Rectal smooth muscle tissue (tissue), 1 donor: ENCODE measurements around the gene FLOT1.
"Not testable (repeated sequence)": the region's sequence is repeated elsewhere in the genome, so short reads cannot be mapped to it uniquely, and the experiment has no call there.

ENCODE experiments used
- H3K27ac ChIP-seq: one replicate; pipeline ENCODE4 v1.7.0; 2013; ENCODE audit warnings: low read depth, low read length, inconsistent platforms
- H3K27me3 ChIP-seq: one replicate; pipeline ENCODE4 v1.7.0; 2013; ENCODE audit warnings: low read length; ENCODE audit not compliant: control insufficient read depth, insufficient read depth
- H3K36me3 ChIP-seq: one replicate; pipeline ENCODE4 v1.7.0; 2013; ENCODE audit warnings: low read length; ENCODE audit not compliant: control insufficient read depth, insufficient read depth
- H3K4me1 ChIP-seq: one replicate; pipeline ENCODE4 v1.7.0; 2013; ENCODE audit warnings: low read length; ENCODE audit not compliant: control insufficient read depth, insufficient read depth
- H3K4me3 ChIP-seq: one replicate; pipeline ENCODE4 v1.7.0; 2013; ENCODE audit warnings: low read length
- H3K9ac ChIP-seq: one replicate; pipeline ENCODE4 v1.7.0; 2013; ENCODE audit warnings: low read length

Gene FLOT1

DNA sequence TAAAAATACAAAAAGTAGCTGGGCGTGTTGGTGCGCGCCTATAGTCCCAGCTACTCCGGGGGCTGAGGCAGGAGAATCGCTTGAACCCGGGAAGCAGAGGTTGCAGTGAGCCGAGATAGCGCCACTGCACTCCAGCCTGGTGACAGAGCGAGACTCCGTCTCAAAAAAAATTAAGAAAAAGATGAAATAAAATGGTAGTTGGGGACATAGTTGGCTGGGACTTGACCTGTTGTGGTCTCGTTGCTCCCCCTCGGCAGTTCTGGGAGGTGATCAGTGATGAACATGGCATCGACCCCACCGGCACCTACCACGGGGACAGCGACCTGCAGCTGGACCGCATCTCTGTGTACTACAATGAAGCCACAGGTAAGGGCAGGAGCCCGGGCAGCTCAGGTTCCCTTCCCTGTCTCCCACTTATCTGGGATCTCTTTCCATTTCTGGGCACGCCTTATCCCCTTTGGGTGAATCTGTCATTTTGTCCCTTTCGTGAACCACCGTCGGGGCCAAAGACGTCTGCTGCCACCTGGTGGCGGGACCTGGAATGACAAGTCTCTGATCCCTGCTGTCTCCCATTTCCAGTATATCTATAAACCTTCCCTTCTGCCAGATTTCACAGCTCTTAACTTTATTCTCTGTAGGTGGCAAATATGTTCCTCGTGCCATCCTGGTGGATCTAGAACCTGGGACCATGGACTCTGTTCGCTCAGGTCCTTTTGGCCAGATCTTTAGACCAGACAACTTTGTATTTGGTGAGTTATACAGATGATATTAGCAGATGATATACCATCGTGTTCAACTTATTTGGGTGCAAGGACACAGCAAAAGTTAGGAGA lies 20.0 kb downstream of the FLOT1 start:
- no peaks in the 10 kb centered on the region for H3K27me3 ChIP-seq
- H3K9ac ChIP-seq, result no peak overlapping the region
- H3K27ac ChIP-seq, result peak overlapping the region; percentile 41
- peaks cover 28% of the 10 kb centered on the region for H3K36me3 ChIP-seq
- H3K4me1 ChIP-seq, result peaks cover 6% of the 10 kb centered on the region
- H3K4me3 ChIP-seq, result peak overlapping the region; percentile 77

DNA sequence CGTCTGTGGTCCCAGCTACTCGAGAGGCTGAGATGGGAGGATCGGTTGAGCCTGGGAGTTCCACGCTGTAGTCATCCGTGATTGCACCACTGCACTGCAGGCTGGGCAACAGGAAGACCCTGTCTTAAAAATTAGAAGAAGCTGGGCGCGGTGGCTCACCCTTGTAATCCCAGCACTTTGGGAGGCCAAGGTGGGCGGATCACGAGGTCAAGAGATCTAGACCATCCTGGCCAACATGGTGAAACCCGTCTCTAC lies 20.5 kb downstream of the FLOT1 start:
- H3K4me1 ChIP-seq, H3K27me3 ChIP-seq, H3K9ac ChIP-seq: not testable (repeated sequence)
- Histone ChIP-seq H3K27ac (peak overlapping the region; percentile 95), H3K36me3 (peaks cover 24% of the 10 kb centered on the region), H3K4me3 (peak overlapping the region; percentile 77)

DNA sequence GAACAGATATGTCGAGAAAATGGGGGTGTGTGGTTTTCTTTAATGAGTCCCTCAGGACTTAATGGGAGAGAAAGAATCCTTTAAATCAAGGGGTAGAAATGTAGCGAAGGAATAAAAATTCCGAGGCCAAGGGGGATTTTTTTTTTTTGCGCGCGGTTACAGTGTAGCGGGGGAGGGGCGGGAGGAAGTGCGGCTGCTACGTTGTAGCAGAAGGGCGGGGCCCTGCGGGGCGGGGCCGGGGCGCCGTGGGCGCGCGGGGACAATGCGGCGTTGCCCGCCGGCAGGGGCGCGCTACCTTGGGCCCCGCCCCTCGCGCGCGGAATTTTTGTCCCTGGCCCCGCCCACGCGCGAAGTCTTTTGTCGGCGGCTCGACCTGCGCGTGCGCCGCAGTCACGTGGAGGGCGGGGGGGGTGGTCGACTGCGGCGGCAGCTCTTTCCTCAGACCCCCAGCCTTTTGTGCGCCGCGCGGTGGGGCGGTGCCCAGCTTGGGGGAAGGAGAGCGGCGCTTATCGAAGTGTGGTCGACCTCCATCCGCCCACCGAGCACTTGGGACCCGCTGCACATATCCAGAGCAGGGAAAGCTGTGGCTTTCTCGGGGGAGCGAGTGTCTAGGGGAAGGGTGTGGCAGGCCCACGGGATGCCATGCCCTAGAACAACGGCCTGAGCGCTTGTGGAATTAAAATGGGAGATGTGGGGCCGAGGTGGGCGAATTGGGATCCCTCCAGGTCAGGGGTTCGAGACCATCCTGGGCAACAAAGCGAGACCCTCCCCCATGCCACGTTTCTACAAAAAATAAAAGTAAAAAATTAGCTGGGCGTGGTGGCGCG lies 21.1 kb downstream of the FLOT1 start:
- H3K4me3 ChIP-seq, result peak overlapping the region; percentile 86
- peak overlapping the region; percentile 76 for H3K9ac ChIP-seq
- peaks cover 24% of the 10 kb centered on the region for H3K36me3 ChIP-seq
- peaks cover 10% of the 10 kb centered on the region for H3K4me1 ChIP-seq
- H3K27me3 ChIP-seq, result no peaks in the 10 kb centered on the region
- H3K27ac ChIP-seq, result peak overlapping the region; percentile 95

DNA sequence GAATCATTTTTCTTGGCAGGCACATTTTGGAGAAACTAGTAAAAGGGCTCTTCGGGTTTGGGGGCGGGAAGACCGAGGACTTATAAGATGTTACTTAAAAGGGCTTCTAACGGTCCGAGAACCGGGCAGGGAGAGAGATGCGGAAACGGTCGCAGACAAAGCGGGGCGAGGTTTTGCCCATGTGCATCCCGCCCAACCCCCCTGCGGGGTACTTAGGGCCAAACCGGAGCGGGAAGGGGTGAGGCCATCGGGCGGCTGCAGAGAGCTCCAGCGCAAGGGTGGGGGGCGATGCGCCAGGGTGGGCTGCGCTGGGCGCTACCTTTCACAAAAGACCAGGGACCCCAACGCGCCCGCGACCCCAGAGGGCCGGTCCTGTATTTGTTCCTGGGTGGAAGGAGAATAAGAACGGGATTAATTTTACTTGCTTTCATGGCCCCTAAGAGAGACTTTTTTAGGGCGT lies 21.7 kb downstream of the FLOT1 start:
- Histone ChIP-seq H3K27me3 (no peaks in the 10 kb centered on the region), H3K36me3 (peaks cover 22% of the 10 kb centered on the region), H3K4me3 (peak overlapping the region; percentile 86), H3K9ac (peak overlapping the region; percentile 57), H3K27ac (peak overlapping the region; percentile 95), H3K4me1 (peaks cover 11% of the 10 kb centered on the region)

DNA sequence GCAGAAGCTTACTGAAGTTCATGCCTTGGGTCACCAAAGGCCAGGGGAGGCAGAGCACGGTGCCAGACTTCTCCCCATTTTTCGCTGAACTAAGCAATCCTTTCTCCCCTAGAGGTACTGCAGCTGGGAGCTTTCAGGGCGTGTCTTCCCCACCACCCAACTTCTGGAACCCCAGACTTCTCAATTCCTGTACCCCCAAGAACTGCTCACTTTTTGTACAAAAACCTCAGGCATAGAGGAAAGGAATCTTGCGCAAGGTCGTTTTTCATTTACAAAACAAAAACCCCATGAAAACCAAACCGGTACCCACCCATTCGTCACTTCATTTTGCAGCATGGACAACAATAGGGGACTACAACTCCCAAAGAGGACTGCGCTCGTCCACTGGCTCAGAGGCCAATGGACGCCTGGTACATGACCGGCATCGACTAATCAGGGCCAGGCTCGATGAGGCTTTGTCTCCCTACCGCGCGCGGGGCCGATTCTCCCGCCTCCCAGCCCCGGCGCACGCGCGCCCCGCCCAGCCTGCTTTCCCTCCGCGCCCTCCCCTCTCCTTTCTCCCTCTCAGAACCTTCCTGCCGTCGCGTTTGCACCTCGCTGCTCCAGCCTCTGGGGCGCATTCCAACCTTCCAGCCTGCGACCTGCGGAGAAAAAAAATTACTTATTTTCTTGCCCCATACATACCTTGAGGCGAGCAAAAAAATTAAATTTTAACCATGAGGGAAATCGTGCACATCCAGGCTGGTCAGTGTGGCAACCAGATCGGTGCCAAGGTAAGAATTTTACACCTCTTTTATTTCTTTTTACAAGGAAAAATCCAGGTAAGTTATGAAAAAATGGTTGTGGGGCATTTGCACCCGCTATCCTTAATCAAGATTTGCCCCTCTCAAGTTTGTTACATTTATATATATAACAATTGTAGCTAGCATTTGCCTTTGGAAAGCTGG lies 22.4 kb downstream of the FLOT1 start, which contains the start of gene TUBB:
Gene TUBB (plus strand): TSS at position 562 of the 947 bp plus-strand sequence. CDS start 155 bp downstream, at position 717.
- Histone ChIP-seq H3K4me1 (peaks cover 11% of the 10 kb centered on the region), H3K27me3 (no peaks in the 10 kb centered on the region), H3K27ac (peak within 1 kb of the TSS; percentile 95), H3K4me3 (peak within 1 kb of the TSS; percentile 86), H3K9ac (peak within 1 kb of the TSS; percentile 57), H3K36me3 (peaks cover 16% of the 10 kb centered on the region)

DNA sequence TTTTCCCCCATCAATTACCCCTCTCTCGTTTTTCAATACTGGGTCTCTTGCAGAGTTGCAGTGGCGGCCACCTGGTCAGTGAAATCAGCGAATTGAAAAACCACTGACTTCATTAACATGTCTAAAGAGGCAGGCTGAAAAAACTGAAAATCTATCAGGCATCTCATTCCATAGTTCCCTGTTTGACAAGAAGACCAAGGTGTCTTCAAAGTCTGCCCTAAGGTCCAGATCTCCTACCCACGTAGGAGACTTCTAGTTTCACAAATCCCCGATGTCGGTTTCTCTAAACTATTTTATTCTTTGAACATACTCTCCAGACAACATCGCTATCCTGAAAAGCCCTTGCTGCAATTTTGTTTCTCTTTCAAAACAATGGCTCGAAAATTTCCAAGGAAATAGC lies 23.1 kb downstream of the FLOT1 start:
- H3K4me1 ChIP-seq, result peaks cover 11% of the 10 kb centered on the region
- H3K36me3 ChIP-seq, result peaks cover 9% of the 10 kb centered on the region
- H3K27me3 ChIP-seq, result no peaks in the 10 kb centered on the region
- peak overlapping the region; percentile 86 for H3K27ac ChIP-seq
- H3K4me3 ChIP-seq, result peak overlapping the region; percentile 67
- H3K9ac ChIP-seq, result peak overlapping the region; percentile 13

DNA sequence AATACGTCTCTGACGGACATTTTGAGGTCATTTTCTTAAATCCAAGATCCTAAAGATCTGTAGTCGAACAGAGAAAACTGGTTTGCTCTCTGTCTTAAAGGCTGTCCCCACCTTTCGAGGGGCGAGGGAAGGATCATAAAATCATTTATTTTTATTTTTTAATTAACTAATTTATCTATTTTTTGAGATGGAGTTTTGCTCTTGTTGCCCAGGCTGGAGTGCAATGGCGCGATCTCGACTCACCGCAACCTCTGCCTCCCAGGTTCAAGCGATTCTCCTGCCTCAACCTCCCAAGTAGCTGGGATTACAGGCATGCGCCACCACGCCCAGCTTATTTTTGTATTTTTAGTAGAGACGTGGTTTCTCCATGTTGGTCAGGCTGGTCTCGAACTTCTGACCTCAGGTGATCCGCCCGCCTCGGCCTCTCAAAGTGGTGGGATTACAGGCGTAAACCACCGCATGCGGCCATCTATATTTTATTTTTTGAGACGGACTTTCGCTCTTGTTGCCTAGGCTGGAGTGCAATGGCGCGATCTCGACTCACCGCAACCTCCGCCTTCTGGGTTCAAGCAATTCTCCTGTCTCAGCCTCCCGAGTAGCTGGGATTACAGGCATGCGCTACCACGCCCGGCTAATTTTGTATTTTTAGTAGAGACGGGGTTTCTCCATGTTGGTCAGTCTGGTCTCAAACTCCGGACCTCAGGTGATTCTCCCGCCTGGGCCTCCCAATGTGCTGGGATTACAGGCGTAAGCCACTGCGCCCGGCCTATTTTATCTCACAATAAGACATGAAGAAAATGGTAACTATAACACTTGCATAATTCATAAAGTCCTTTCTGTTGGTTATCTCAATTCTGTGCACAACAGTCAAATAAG lies 24.4 kb downstream of the FLOT1 start:
- not testable (repeated sequence) for H3K27me3 ChIP-seq, H3K36me3 ChIP-seq, H3K9ac ChIP-seq
- Histone ChIP-seq H3K4me1 (peaks cover 11% of the 10 kb centered on the region), H3K4me3 (peak overlapping the region; percentile 67), H3K27ac (peak overlapping the region; percentile 89)

DNA sequence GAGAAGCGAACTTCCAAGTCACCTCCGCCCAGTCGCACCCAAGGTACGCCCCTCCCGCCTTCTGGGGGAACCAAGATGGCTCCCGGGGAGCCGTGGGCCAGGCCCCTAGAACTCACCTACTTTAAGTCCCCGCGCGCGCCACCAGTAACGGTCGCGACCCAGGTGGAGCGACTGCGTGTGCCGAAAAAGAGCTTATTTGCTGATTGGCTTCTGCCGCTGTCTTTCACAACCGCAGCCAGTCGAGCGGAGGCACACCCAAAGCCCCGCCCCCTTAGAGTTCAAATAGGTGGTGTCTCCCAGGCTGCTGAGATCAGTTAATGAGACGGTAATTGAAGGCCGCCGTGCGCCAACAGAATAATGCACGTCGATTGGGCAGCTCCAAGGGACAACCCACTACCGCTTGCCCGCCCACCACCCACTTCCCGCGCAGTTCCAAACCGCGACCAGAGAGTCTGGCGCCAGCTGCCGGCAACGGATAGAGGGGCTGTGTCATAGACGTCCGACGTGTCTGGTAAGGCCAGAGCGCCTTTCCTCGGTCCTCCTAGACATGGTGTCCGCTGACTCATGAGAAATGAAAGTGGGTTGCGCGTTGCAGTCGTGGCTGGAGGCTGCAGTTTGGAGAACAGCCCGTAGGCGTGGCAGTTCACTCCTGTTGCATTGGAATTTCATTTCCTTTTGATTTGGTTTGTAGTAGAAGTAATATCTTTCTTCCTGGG lies 25.2 kb downstream of the FLOT1 start, which contains the start of gene MDC1:
Gene MDC1 (minus strand): TSS at position 153 of the 716 bp plus-strand sequence. CDS start 2,106 bp downstream, outside the sequence.
- Histone ChIP-seq H3K9ac (peak within 1 kb of the TSS; percentile 72), H3K27ac (peak within 1 kb of the TSS; percentile 97), H3K4me3 (peak within 1 kb of the TSS; percentile 86), H3K36me3 (peaks cover 3% of the 10 kb centered on the region), H3K4me1 (peaks cover 11% of the 10 kb centered on the region), H3K27me3 (no peaks in the 10 kb centered on the region)

DNA sequence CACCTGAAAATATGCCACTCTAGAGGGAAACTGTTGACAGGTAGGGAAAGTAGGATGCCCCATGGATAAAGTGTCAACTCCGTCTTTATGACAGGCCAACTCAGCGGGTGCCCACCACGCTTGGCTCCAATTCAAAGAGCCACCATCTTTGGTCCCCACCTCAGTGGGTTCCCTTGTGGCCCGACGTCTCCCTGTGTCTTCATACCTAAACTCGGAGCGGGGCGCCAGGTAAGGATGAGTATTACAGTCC lies 25.7 kb downstream of the FLOT1 start:
- Histone ChIP-seq H3K27me3 (no peaks in the 10 kb centered on the region), H3K4me3 (peak overlapping the region; percentile 86), H3K36me3 (peaks cover 7% of the 10 kb centered on the region), H3K27ac (peak overlapping the region; percentile 97), H3K9ac (peak overlapping the region; percentile 72), H3K4me1 (peaks cover 11% of the 10 kb centered on the region)

DNA sequence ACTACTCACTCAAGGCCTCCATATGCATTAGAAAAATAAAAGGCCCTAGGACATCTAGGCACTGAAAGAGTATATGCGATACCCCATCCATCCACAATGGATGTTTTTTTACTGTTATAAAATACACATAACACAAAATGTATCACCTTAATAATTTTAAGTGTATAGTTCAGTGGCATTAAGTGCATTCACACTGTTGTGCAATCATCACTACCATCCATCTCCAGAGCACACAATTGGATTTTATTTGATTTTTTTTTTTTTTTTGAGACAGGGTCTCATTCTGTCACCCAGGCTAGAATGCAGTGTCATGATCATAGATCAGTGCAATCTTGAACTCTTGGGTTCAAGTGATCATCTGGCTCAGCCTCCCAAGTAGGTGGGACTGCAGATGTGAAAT lies 28.2 kb downstream of the FLOT1 start:
- Histone ChIP-seq H3K36me3 (peaks cover 12% of the 10 kb centered on the region), H3K4me3 (no peak overlapping the region), H3K9ac (no peak overlapping the region), H3K27ac (no peak overlapping the region), H3K27me3 (no peaks in the 10 kb centered on the region), H3K4me1 (peaks cover 6% of the 10 kb centered on the region)

DNA sequence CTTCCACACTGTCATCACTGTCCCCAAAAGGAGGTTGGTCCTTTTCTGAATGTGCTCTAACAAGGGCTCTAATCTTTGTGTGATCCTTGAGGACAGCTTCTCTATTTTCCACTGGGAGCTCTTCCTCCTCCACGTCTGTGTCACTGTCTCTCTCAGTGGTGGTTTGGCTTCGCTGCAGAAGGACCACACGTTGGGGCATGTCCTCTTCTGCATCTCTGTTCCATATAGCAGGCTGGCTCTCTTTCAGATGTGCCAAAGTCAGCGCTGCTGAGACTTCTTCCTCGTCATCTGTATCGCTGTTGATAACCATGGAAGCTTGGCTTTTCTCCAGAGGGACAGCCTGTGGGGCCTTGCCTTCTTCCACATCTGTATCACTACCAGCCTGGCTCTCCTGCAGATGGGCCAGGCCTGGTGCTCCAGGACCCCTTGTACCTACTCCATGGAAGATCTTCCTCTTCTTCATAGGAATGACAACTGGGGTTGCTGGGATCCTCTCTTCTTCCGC lies 30.0 kb downstream of the FLOT1 start:
- Histone ChIP-seq H3K27me3 (no peaks in the 10 kb centered on the region), H3K4me1 (peaks cover 6% of the 10 kb centered on the region), H3K9ac (no peak overlapping the region), H3K4me3 (no peak overlapping the region), H3K36me3 (peaks cover 19% of the 10 kb centered on the region), H3K27ac (no peak overlapping the region)
